DMS114 treated with DMSO at 0.1 percent for 48 hours (cell line): ENCODE data around the gene ZNF777.
"Not testable (repeated sequence)": the region's sequence is repeated elsewhere in the genome, so short reads cannot be mapped to it uniquely, and the experiment has no call there.

Source experiments
- DNase-seq: peaks from one replicate; lab custom pipeline; 2025; ENCODE audit not compliant: unreplicated experiment; lab: John Stamatoyannopoulos, UW

Gene ZNF777

GRCh38 chr7:149420006-149420405, 40.9 kb downstream of the ZNF777 start:
- DNase-seq = no peak

- no peak for DNase-seq
Measured at GRCh38 chr7:149415391-149416071, 45.3 kb downstream of the ZNF777 start.

- no peak for DNase-seq
Measured at GRCh38 chr7:149414745-149415390, 46.0 kb downstream of the ZNF777 start.

GRCh38 chr7:149414171-149414570, 46.7 kb downstream of the ZNF777 start:
- DNase-seq = no peak

- not testable (repeated sequence) for DNase-seq
Measured at GRCh38 chr7:149413083-149413482, 47.8 kb downstream of the ZNF777 start.

- DNase-seq = no peak
Measured at GRCh38 chr7:149409895-149410294, 51.0 kb downstream of the ZNF777 start.

GRCh38 chr7:149404825-149405224, 56.0 kb downstream of the ZNF777 start:
- DNase-seq = no peak

- no peak for DNase-seq
Measured at GRCh38 chr7:149404396-149404795, 56.5 kb downstream of the ZNF777 start.

GRCh38 chr7:149398195-149398820, 62.6 kb downstream of the ZNF777 start:
- no peak for DNase-seq

GRCh38 chr7:149397470-149398043, 63.3 kb downstream of the ZNF777 start:
- DNase-seq = no peak

GRCh38 chr7:149388550-149389335, 72.1 kb downstream of the ZNF777 start:
- DNase-seq = not testable (repeated sequence)

- DNase-seq = not testable (repeated sequence)
Measured at GRCh38 chr7:149386514-149386913, 74.3 kb downstream of the ZNF777 start.

GRCh38 chr7:149385195-149385950, 75.5 kb downstream of the ZNF777 start:
- no peak for DNase-seq
